Glomerular endothelial cell (primary cell): Measurements from ENCODE around the gene COG6. TPM values are rescaled to one million over a fixed set of nuclear protein-coding genes. Genes with fewer than 3 reads are reported as not detected.

Experiments used
- DNase-seq: peaks from one replicate; pipeline ENCODE4 v3.0.0-alpha.2; 2011; ENCODE audit warnings: low read depth, low spot score; ENCODE audit errors: extremely low read depth
- total RNA-seq: library from RNA; depleted of rRNA; stranded (reverse); fragments of >200 nt; gene quantifications from 2 replicates; pipeline ENCODE4 v1.2.3, GENCODE V29; 2015

COG6 gene
- total RNA-seq, 1 donor from 2014 or later: 113 TPM

- no peak for DNase-seq
Observed at GRCh38 chr13:39676315-39676876, 20.9 kb downstream of the COG6 start.

GRCh38 chr13:39682310-39682709, 26.8 kb downstream of the COG6 start:
- DNase-seq: no peak

GRCh38 chr13:39682788-39683187, 27.3 kb downstream of the COG6 start:
- no peak for DNase-seq

DNA sequence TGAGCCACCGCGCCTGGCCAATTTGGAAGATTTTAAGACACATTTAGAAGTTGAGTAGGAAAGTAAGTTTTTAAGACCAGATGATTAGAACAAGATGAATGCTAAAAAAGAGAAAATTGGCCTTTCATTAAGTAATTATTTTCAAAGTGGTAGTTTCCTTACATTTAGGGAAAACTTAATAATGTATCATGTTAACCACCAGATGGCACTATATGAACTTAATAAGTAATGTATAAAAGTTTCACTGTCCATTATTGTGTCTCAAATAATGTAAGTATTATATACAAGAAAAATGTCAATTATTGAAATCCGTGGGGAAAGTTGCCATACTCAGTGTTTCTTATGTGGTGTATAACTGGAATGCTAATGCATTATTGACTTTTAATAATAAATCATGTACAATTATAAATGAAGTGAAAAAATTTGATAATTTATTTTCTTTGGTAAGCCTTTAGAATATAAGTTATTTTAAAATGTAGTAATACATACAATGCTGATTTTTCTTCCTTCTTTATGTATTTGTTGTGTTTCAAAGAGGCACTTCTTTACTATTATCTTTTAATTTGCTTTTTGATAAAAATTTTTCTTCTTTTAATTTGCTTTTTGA, 29.2 kb downstream of the COG6 start:
- peak; percentile 9 for DNase-seq

GRCh38 chr13:39685652-39686051, 30.2 kb downstream of the COG6 start:
- no peak for DNase-seq

DNA sequence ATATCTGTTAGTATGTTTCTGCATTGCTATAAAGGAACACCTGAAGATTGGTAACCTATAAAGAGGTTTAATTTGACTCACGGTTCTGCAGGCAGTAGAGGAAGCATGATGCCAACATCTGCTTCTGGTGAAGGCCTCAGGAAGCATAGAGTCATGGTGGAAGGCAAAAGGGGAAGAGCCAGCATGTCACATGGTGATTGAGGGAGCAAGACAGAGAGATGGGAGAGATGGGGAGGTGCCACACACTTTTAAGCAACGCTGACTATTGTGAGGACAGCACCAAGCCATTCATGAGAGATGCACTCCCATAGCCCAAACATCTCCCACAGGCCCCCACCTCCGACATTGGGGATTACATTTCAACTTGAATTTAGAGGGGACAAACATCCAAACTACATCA, 32.8 kb downstream of the COG6 start:
- no peak for DNase-seq

DNA sequence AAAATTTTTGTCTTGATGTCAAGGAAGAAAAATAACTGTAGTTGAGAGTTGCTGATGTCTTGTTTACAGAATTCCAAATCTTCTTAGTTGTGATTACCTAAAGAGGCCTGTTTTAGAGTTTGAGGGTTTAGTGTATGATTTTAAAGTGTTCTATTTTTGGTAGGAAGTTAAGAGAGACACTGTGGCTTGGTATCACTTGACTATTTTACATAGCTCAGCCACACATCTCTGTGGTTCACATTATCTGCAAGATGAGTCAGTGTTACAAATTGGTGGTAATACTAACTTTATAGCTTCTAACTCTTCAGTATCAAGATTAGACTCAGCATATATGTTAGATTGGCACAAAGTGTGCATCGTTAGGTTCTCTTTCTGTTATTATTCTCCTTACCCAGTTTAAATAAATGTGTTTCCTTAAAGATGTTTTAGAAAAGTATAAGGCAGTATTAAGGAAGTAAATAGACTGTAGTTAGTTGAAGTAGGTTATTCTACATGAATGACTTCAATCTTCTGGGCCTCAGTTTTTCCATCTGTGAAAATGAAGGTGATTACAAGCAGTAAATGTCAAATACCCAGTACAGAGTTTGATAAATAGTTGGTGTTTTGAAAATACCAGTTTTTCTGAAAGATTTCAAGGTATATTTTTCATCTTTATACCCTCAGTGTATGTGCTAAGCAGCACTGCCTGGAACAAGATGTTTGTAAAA, 33.4 kb downstream of the COG6 start:
- no peak for DNase-seq

DNA sequence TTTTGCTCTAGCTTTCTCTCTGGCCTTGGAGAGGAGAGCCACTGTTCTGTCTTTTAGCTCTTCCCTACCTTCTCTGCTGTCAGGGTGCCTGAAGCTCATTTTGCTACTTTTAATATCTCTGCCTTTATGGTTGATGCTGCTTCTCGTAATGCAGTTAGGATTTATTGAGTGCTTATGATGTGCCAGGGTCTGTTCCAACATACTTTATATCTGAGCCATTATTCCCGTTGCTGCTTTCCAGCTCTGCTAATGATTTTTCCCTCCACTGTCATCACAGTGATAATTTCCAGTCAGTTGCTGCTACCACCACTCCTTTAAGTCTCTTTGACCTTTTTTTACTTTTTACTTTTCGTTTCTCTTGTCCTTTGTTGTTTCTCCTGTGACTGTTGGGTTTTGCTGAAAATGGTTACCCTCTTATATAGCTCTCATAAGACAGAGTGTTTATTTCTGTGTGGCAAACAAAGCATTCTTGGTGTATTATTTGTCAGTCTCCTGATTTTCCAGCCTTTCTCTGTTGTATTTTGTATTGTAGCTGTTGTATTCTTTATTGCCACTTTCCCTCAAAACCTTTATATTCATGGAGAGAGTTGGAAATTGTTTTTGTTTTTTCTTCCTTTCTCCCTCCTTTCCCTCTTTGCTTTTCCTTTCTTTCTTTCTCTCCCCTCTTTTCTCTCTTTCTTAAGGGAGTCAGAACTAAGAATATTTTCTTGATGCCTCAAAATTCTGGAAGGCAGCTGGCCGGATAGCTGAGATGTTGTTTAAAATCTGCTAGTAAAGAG, 37.4 kb downstream of the COG6 start:
- no peak for DNase-seq

DNA sequence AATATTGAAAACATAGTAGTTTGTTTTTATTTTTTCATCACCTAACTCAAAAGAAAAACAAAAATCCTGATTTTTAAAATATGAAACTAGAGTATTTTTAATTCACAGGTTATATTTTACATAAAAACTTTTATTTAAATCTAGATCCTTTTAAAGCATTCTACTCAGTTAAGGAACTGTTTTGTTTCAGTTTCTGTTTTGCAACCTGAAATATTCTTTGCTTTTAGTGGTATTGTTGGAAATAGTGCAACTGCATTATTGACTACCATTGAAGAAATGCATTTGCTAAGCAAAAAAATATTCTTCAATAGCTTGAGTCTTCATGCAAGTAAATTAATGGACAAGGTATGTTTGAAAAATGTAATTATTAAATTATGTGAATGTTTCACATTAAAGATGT, 43.8 kb downstream of the COG6 start:
- no peak for DNase-seq

- no peak for DNase-seq
Observed at GRCh38 chr13:39712626-39713025, 57.2 kb downstream of the COG6 start.

DNA sequence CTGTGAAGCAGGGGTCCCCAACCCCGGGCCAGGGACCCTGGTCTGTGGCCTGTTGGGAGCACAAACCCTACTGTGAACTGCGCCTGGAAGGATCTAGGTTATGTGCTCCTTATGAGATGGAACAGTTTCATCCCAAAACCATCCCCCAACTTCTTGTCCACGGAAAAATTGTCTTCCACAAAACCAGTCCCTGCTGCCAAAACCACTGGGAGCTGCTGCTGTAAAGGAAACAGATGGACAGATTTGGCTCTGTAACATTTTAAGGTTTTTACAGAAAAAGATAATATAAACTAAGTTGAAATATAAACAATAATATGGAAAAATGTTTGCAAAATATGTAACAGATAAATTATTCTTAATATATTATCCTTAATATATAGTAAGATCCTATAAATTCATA, 73.7 kb downstream of the COG6 start:
- DNase-seq: no peak

- no peak for DNase-seq
Observed at GRCh38 chr13:39734952-39735351, 79.5 kb downstream of the COG6 start.

DNA sequence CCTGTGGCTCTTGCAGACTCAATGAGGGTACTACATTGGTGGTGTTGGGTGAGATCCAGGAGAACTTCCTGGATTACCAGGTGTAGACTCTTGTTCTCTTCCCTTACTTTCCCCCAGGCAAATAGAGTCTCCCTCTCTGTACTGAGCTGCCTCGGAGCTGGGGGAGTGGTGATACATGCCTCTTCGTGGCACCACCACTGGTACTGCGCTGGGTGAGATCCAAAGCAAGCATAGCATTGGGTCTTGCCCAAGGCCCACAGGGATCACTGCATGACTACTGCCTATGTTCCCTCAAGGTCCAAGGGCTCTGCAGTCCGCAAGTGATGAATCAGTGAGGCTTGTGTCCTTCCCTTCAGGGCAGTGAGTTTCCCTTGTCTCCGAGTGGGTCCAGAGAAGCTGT, 81.6 kb downstream of the COG6 start:
- DNase-seq: no peak

DNA sequence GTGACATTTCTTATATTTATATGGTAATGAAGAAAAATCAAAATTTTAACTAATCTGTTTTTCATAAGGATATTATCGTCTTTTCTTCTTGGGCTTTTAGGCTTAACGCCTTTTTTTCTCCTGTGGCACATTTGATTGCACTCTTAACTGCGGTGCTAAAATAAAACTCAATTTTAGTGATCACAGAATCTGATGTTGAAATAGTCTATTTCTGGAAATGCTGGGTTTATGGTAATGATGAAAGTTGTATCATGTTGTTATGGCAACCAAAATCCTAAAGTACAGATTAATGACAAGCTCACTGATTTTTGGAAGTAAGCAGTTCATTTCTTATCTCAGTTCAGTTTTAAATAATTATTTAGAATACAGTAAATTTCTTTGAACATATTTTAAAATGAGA, 85.3 kb downstream of the COG6 start:
- no peak for DNase-seq

- no peak for DNase-seq
Observed at GRCh38 chr13:39748961-39749360, 93.5 kb downstream of the COG6 start.

- no peak for DNase-seq
Observed at GRCh38 chr13:39749528-39749927, 94.1 kb downstream of the COG6 start.

DNA sequence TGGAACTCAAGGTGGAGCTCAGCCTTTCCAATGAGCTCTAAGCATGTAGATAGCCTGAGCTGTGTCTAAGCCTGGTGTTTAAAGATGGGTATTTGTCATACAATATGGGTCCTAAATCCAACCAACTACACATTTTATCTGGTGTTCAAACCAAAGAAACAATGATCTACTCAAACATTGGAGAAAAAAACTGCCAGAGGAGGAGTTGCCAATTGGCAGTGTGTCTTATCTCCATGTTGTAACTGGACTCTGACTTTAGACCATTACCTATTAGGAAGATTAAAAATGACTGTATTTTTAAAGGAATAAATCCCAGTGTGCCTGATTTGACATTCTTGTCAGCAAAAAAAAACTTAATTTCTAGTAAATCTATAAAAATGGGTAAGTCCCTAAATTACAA, 96.3 kb downstream of the COG6 start:
- DNase-seq: no peak

- no peak for DNase-seq
Observed at GRCh38 chr13:39760521-39760920, 105.1 kb downstream of the COG6 start.

- DNase-seq: no peak
Observed at GRCh38 chr13:39765801-39766463, 110.5 kb downstream of the COG6 start.

- DNase-seq: no peak
Observed at GRCh38 chr13:39766464-39767158, 111.1 kb downstream of the COG6 start.
